Measurements from ENCODE around the gene NSMCE3.

NSMCE3 gene

GRCh38 chr15:29305556-29305955 lies 35.9 kb upstream of the NSMCE3 start:
- no peak for TF ChIP-seq CTCF (IDR thresholded peaks at IDR 0.05; ENCODE audit: borderline replicate concordance, control extremely low read depth, extremely low read depth, insufficient read depth, missing control alignments)
- in situ Hi-C loops (cut with MboI; ENCODE audit: low sequenced_read_pairs, unreplicated experiment) = no loop called here
- DNase-seq (ENCODE audit: low spot score) = no peak

GRCh38 chr15:29302871-29303270 lies 33.2 kb upstream of the NSMCE3 start:
- no peak for TF ChIP-seq CTCF (IDR thresholded peaks at IDR 0.05; ENCODE audit: borderline replicate concordance, control extremely low read depth, extremely low read depth, insufficient read depth, missing control alignments)
- no peak for DNase-seq (ENCODE audit: low spot score)
- in situ Hi-C loops (cut with MboI; ENCODE audit: low sequenced_read_pairs, unreplicated experiment) = no loop called here

GRCh38 chr15:29299784-29300183 lies 30.2 kb upstream of the NSMCE3 start:
- no peak for TF ChIP-seq CTCF (IDR thresholded peaks at IDR 0.05; ENCODE audit: borderline replicate concordance, control extremely low read depth, extremely low read depth, insufficient read depth, missing control alignments)
- no peak for DNase-seq (ENCODE audit: low spot score)
- in situ Hi-C loops (cut with MboI; ENCODE audit: low sequenced_read_pairs, unreplicated experiment) = no loop called here

GRCh38 chr15:29299331-29299730 lies 29.7 kb upstream of the NSMCE3 start:
- no peak for DNase-seq (ENCODE audit: low spot score)
- TF ChIP-seq CTCF (IDR thresholded peaks at IDR 0.05; ENCODE audit: borderline replicate concordance, control extremely low read depth, extremely low read depth, insufficient read depth, missing control alignments) = no peak
- in situ Hi-C loops (cut with MboI; ENCODE audit: low sequenced_read_pairs, unreplicated experiment) = no loop called here

- DNase-seq (ENCODE audit: low spot score) = no peak
- TF ChIP-seq CTCF (IDR thresholded peaks at IDR 0.05; ENCODE audit: borderline replicate concordance, control extremely low read depth, extremely low read depth, insufficient read depth, missing control alignments) = no peak
- in situ Hi-C loops (cut with MboI; ENCODE audit: low sequenced_read_pairs, unreplicated experiment) = no loop called here
Measured at GRCh38 chr15:29294732-29295325, 25.2 kb upstream of the NSMCE3 start.

- no peak for TF ChIP-seq CTCF (IDR thresholded peaks at IDR 0.05; ENCODE audit: borderline replicate concordance, control extremely low read depth, extremely low read depth, insufficient read depth, missing control alignments)
- DNase-seq (ENCODE audit: low spot score) = no peak
- in situ Hi-C loops (cut with MboI; ENCODE audit: low sequenced_read_pairs, unreplicated experiment) = no loop called here
Measured at GRCh38 chr15:29291067-29291845, 21.6 kb upstream of the NSMCE3 start.
